LNCAP (cell line): ENCODE measurements around the gene NPR2.

Experiments used
- TF ChIP-seq, protein P1 (sequence below): fragments of 450-650 bp; IDR thresholded peaks from 2 replicates; pipeline ENCODE4 v1.5.1; 2017; ENCODE audit warnings: mild to moderate bottlenecking

The NPR2 gene

DNA sequence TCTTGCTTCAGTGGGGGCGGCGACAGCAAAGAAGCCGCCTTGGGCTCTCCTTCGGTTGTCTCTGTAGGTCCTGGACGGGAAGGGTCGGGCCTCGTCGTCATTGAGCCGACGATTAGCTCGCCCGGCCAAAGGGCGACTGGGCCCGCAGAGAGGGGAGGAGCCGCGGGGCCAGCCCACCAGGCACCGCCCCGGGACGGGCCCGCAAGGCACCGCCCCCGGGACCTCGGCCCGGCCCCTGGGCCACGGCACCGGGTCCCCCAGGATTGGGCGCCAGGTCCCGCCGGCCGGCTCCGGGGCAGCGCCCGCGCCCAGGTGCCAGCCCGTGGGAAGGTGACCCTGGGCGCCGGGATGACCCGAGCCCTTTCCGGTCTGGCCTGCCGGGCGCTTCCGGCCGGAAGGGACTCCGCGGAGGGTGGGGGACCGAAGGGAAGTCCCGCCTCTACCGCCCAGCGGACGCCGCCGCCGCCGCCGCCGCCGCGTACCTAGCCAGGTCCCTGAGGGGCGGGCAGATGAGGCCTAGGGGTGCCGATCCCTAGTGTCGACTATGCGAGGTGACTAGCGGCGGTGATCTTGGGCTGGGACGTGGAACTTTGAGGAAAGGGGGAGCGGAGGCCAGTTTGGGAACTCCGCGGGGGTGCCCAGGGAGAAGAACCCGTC is 42.4 kb upstream of the NPR2 start, which contains the start of the genes GBA2 and RGP1:
TSS of gene GBA2 (minus strand) at position 371 of the 657 bp plus-strand sequence. CDS start 524 bp downstream, outside the sequence.
TSS of gene RGP1 (plus strand) at position 430 of the 657 bp plus-strand sequence. CDS start 469 bp downstream, outside the sequence.
- TF ChIP-seq, protein P1, sequence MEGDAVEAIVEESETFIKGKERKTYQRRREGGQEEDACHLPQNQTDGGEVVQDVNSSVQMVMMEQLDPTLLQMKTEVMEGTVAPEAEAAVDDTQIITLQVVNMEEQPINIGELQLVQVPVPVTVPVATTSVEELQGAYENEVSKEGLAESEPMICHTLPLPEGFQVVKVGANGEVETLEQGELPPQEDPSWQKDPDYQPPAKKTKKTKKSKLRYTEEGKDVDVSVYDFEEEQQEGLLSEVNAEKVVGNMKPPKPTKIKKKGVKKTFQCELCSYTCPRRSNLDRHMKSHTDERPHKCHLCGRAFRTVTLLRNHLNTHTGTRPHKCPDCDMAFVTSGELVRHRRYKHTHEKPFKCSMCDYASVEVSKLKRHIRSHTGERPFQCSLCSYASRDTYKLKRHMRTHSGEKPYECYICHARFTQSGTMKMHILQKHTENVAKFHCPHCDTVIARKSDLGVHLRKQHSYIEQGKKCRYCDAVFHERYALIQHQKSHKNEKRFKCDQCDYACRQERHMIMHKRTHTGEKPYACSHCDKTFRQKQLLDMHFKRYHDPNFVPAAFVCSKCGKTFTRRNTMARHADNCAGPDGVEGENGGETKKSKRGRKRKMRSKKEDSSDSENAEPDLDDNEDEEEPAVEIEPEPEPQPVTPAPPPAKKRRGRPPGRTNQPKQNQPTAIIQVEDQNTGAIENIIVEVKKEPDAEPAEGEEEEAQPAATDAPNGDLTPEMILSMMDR: no peak

DNA sequence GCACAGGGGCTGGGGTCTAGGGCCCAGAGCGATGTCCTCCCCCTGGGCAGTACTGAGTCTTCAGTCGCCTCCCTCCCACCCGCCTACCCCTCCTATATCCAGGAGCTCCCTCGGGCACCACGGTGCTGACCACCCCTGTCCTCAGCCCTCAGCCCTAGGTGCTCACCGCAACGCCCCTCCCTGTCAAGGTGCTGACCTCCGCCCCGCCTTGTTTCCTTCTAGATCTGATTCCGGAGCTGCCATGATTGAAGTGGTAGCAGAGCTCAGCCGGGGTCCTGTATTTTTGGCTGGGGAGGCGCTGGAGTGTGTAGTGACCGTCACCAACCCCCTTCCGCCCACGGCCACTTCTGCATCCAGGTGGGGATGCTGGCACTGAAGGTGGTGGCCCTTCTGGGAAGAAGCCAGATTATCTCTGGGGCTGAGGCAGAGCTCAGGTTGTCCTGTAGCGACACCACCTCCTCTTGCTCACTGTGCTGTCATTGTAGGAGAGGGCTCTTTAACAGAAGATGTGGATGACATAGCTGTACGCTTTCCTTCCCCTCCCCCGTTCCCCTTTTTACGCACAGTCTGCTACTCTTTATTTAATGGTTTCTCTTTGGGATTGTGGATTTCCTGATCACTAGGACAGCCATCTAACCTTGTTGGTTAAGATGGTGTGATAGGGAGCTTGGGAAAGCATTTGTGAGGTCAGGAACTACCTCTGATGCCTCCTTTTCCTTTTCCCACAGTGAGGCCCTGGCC is 41.7 kb upstream of the NPR2 start:
- TF ChIP-seq, protein P1: no peak

DNA sequence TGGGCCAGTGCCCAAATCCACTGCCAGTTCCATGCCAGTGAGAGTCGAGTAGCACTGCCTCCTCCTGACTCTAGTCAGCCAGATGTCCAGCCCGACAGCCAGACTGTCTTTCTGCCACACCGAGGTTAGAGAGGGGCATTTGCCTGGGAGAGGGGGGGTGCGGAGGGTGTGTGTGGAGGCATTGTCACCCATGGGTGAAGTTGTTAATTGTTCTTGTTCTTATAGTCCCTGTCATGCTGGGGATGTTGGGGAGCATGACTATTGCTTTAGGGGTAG is 41.2 kb upstream of the NPR2 start:
- TF ChIP-seq, protein P1: no peak

DNA sequence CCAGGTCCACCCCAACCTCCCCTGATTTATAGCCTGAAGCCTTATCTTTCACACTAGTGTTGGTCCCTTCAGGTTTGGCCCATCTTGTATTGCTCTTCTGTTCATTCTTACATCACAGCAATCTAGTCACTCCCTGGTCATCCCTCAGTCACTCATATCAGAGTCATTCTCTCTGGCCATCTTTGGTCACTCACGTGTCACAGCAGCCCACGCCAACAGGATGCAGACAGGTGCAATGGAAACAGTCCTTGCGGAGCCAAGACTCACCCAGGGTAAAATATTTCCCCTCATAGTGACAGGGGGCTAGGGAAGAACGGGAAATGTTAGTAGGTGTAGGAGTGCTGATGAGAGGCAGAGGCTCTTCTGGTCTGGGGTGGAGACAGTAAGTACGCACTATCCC is 37.9 kb upstream of the NPR2 start:
- TF ChIP-seq, protein P1: no peak

DNA sequence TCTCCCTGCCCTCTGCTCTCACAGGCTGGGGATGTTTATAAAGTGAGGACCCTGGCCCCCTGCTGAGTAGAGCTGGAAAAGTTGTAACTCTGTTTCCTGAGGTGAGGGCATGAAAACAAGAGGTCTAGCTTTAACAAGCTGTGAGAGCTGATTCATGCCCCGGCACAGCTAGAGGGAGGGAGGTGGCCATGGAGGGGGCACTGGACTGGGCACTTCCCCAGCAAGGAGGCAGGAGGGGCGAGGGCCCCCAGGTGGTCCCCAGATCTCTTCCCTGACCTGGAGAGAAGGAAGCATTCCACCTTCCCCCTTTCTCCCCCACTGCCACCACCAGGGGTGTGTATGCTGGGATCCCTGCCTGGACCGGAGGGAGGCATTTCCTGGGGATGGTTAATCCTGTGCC is 37.1 kb upstream of the NPR2 start, which contains the start of gene MSMP:
TSS of gene MSMP (minus strand) at position 13 of the 400 bp plus-strand sequence. CDS start 147 bp downstream, outside the sequence.
- TF ChIP-seq, protein P1: no peak

DNA sequence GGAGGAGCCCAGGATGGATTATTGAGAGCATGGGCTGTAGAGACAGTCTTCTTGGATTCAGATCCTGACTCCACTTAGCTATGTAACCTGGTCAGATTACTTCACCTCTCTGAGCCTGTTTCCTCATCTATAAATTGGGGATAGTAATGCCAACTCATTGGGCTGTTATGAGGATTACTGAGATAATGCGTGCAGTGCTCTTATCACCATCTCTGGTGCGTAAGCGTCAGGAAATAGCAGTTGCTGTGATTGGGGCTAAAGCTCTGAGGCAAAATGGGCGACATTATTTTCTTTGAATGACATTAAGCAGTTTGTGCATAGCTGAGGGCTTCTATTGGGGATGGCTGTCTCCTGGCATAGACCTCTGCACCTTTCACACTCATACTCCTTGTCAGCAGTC is 36.3 kb upstream of the NPR2 start:
- TF ChIP-seq, protein P1: no peak

DNA sequence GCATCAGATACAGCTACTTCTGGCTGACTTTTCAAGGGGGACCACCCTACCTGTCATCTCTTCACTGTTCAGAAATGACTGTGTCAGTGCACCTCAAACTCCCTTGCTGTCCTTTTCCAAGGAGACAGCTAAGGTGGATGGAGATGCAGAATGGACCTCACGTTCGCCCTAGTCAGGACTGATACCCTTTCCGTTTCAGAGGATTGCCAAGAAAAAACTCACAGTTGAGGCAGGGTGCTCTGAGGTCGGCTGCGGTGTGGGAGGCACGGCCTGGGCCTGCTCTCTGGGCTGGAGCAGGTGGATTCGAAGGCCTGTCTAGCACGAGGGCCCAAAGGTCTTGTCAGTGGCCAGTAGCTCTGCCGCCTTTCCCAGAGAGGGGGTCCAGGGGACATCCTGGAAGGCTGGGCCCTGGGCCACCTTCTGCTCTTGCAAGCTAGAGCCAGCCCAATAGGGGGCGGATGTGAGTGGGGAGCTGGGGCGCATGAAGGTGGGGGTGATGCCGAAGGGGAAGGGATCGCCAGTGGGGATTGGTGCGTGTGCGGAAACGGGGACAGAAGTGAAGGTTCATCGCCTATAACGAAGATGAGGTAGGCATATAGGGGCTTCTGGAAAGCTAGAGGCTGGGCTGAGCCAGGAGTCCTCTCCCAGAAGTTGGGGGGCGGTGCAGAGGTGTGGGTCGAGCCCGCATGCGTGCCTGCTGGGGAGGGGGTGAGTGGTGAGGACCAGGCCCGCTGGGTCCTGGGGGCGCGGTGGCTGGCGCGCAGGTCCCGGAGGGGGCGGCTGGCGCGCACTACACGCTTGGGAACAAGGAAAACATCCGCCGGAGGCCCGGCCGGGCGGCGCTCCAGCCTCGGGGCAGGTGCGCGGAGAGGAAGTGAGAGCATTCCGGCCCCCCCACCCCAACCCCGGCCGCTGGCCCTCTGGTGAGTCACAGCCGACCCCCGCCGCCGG is 34.8 kb upstream of the NPR2 start:
- TF ChIP-seq, protein P1: no peak
